SK-N-MC (cell line): ENCODE results near the gene DYNLT2.

Source experiments
- DNase-seq: peaks from one replicate; pipeline ENCODE4 v3.0.0-alpha.2; 2011; ENCODE audit warnings: low read depth, low spot score
- H3K27ac ChIP-seq: fragments of 200-600 bp; sonication (generic); 2 replicates; pipeline ENCODE4 v1.5.1; 2016; ENCODE audit warnings: mixed run types
- H3K36me3 ChIP-seq: fragments of 200-600 bp; sonication (generic); 2 replicates; pipeline ENCODE4 v1.6.1; 2017; ENCODE audit warnings: antibody characterized with exemption, low read length, mixed read lengths; ENCODE audit not compliant: insufficient read depth
- H3K4me3 ChIP-seq: fragments of 200-600 bp; sonication (generic); 2 replicates; pipeline ENCODE4 v1.5.1; 2016
- H3K9ac ChIP-seq: fragments of 200-600 bp; sonication (generic); 2 replicates; pipeline ENCODE4 v1.8.0; 2017; ENCODE audit warnings: mixed run types, mixed read lengths; ENCODE audit not compliant: insufficient read length
- H3K9me3 ChIP-seq: fragments of 200-600 bp; sonication (generic); 2 replicates; pipeline ENCODE4 v1.6.1; 2017; ENCODE audit warnings: low read depth, mild to moderate bottlenecking, antibody characterized with exemption, low read length, moderate library complexity, mixed read lengths
- EZH2 ChIP-seq: fragments of 200-600 bp; sonication (generic); IDR thresholded peaks from one replicate; pipeline ENCODE4 v1.6.1; 2017; ENCODE audit warnings: antibody characterized with exemption
- FOXP2 ChIP-seq: optimal IDR thresholded peaks from 2 replicates; pipeline ENCODE3; 2011; ENCODE audit warnings: mild to moderate bottlenecking, moderate library complexity; ENCODE audit not compliant: insufficient read depth; ENCODE audit errors: extremely low read length, control extremely low read depth
- POLR2AphosphoS5 ChIP-seq: IDR thresholded peaks from 2 replicates; pipeline ENCODE4 v1.6.1; 2012; ENCODE audit warnings: mild to moderate bottlenecking, low read depth, low read length, borderline replicate concordance

Gene DYNLT2

GRCh38 chr6:169752074-169752623 lies 777 bp upstream of the DYNLT2 start:
- Histone ChIP-seq H3K4me3 (peak overlapping the region; percentile 91), H3K9me3 (no peaks in the 10 kb centered on the region), H3K9ac (peak overlapping the region; percentile 96), H3K36me3 (no peaks in the 10 kb centered on the region), H3K27ac (peak overlapping the region; percentile 82)
- no peak for TF ChIP-seq POLR2AphosphoS5
- no peak for TF ChIP-seq FOXP2
- TF ChIP-seq EZH2, result no peak
- DNase-seq, result no peak

- DNase-seq, result no peak
- no peak overlapping the region for H3K27ac ChIP-seq
- H3K9me3 ChIP-seq, result no peaks in the 10 kb centered on the region; the same call in 1 of the 2 replicates
- H3K4me3 ChIP-seq, result no peak overlapping the region
- H3K9ac ChIP-seq, result no peak overlapping the region
- TF ChIP-seq EZH2 (no peak), FOXP2 (no peak), POLR2AphosphoS5 (no peak)
- H3K36me3 ChIP-seq, result no peaks in the 10 kb centered on the region
Observed at GRCh38 chr6:169746556-169746955, 4.8 kb downstream of the DYNLT2 start.

- no peak overlapping the region for H3K27ac ChIP-seq
- H3K9me3 ChIP-seq, result no peaks in the 10 kb centered on the region; the same call in 1 of the 2 replicates
- no peak for TF ChIP-seq EZH2
- TF ChIP-seq FOXP2, result no peak
- TF ChIP-seq POLR2AphosphoS5, result no peak
- no peak for DNase-seq
- no peaks in the 10 kb centered on the region for H3K36me3 ChIP-seq
- H3K4me3 ChIP-seq, result no peak overlapping the region
- no peak overlapping the region for H3K9ac ChIP-seq
Observed at GRCh38 chr6:169745405-169745804, 6.0 kb downstream of the DYNLT2 start.

GRCh38 chr6:169741344-169741743 lies 10.0 kb downstream of the DYNLT2 start:
- TF ChIP-seq EZH2 (no peak), FOXP2 (no peak), POLR2AphosphoS5 (no peak)
- DNase-seq, result no peak
- Histone ChIP-seq H3K9me3 (no peaks in the 10 kb centered on the region; the same call in 1 of the 2 replicates), H3K4me3 (no peak overlapping the region), H3K27ac (no peak overlapping the region), H3K36me3 (no peaks in the 10 kb centered on the region), H3K9ac (no peak overlapping the region)

GRCh38 chr6:169738976-169739529 lies 12.3 kb downstream of the DYNLT2 start:
- Histone ChIP-seq H3K9ac (no peak overlapping the region), H3K36me3 (no peaks in the 10 kb centered on the region), H3K4me3 (no peak overlapping the region), H3K27ac (no peak overlapping the region), H3K9me3 (no peaks in the 10 kb centered on the region)
- TF ChIP-seq EZH2, result no peak
- TF ChIP-seq FOXP2, result no peak
- no peak for TF ChIP-seq POLR2AphosphoS5
- DNase-seq, result no peak

- no peak for DNase-seq
- H3K9me3 ChIP-seq, result no peaks in the 10 kb centered on the region
- TF ChIP-seq POLR2AphosphoS5 (no peak), FOXP2 (no peak), EZH2 (no peak)
- H3K4me3 ChIP-seq, result no peak overlapping the region
- no peak overlapping the region for H3K9ac ChIP-seq
- H3K36me3 ChIP-seq, result no peaks in the 10 kb centered on the region
- no peak overlapping the region for H3K27ac ChIP-seq
Observed at GRCh38 chr6:169738204-169738975, 13.0 kb downstream of the DYNLT2 start.

GRCh38 chr6:169729961-169730360 lies 21.4 kb downstream of the DYNLT2 start:
- Histone ChIP-seq H3K9me3 (no peaks in the 10 kb centered on the region), H3K4me3 (no peak overlapping the region), H3K9ac (no peak overlapping the region), H3K36me3 (no peaks in the 10 kb centered on the region), H3K27ac (no peak overlapping the region)
- no peak for DNase-seq
- TF ChIP-seq EZH2 (no peak), FOXP2 (no peak), POLR2AphosphoS5 (no peak)

GRCh38 chr6:169726963-169727362 lies 24.4 kb downstream of the DYNLT2 start:
- no peak for DNase-seq
- no peak overlapping the region for H3K9ac ChIP-seq
- TF ChIP-seq FOXP2 (no peak), POLR2AphosphoS5 (no peak), EZH2 (no peak)
- H3K9me3 ChIP-seq, result no peaks in the 10 kb centered on the region
- H3K36me3 ChIP-seq, result no peaks in the 10 kb centered on the region
- H3K27ac ChIP-seq, result no peak overlapping the region
- no peak overlapping the region for H3K4me3 ChIP-seq

- H3K9me3 ChIP-seq, result no peaks in the 10 kb centered on the region
- no peak overlapping the region for H3K27ac ChIP-seq
- no peak overlapping the region for H3K9ac ChIP-seq
- H3K4me3 ChIP-seq, result no peak overlapping the region; the same call in 1 of the 2 replicates
- TF ChIP-seq POLR2AphosphoS5, result no peak
- no peak for TF ChIP-seq FOXP2
- no peak for TF ChIP-seq EZH2
- no peak for DNase-seq
- H3K36me3 ChIP-seq, result no peaks in the 10 kb centered on the region
Observed at GRCh38 chr6:169726049-169726400, 25.3 kb downstream of the DYNLT2 start.
